ENCODE measurements around the gene CDKAL1.

The CDKAL1 gene

DNA sequence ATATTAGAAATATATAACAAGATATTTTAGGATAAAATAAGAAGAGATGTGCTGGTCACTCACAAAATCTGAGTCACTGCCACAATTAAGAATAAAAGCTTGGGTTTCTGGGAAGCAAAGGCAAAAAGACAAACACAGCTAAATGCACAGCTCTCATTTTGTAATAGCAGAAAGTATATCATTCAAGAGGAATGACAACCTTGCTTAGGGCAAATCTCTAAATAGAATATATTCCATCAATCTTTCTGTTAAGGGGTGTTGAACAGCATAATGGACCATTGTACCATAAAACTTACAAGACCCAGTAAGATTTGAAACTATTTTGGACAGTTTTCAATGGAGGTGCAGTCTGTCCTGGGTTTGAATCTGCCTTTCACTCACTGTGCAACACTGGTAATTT, 594.3 kb downstream of the CDKAL1 start:
- Histone ChIP-seq H4K20me1 (ENCODE audit: insufficient read depth, low read length) (no peaks in the 10 kb centered on the region), H3K4me3 (ENCODE audit: low read length) (no peak overlapping the region), H3K4me2 (ENCODE audit: low read depth, low read length) (no peak overlapping the region), H3K9me2 (replicated peaks; ENCODE audit: insufficient read depth, low read length) (no peaks in the 10 kb centered on the region), H3K27ac (ENCODE audit: low read length) (no peak overlapping the region), H3K9me3 (replicated peaks; ENCODE audit: insufficient read depth, low read length) (no peaks in the 10 kb centered on the region), H3K27me3 (replicated peaks; ENCODE audit: insufficient read depth, low read length) (no peaks in the 10 kb centered on the region), H2AFZ (ENCODE audit: low read length) (no peak overlapping the region), H3K36me3 (replicated peaks; ENCODE audit: insufficient read depth, low read length) (no peaks in the 10 kb centered on the region), H3F3A (ENCODE audit: insufficient read depth, low read length) (no peaks in the 10 kb centered on the region), H3K79me2 (ENCODE audit: low read length) (no peaks in the 10 kb centered on the region), H3K9ac (ENCODE audit: low read length) (no peak overlapping the region), H3K4me1 (ENCODE audit: low read length) (no peaks in the 10 kb centered on the region)
- no peak for DNase-seq
- TF ChIP-seq, protein P1, sequence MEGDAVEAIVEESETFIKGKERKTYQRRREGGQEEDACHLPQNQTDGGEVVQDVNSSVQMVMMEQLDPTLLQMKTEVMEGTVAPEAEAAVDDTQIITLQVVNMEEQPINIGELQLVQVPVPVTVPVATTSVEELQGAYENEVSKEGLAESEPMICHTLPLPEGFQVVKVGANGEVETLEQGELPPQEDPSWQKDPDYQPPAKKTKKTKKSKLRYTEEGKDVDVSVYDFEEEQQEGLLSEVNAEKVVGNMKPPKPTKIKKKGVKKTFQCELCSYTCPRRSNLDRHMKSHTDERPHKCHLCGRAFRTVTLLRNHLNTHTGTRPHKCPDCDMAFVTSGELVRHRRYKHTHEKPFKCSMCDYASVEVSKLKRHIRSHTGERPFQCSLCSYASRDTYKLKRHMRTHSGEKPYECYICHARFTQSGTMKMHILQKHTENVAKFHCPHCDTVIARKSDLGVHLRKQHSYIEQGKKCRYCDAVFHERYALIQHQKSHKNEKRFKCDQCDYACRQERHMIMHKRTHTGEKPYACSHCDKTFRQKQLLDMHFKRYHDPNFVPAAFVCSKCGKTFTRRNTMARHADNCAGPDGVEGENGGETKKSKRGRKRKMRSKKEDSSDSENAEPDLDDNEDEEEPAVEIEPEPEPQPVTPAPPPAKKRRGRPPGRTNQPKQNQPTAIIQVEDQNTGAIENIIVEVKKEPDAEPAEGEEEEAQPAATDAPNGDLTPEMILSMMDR (IDR thresholded peaks at IDR 0.05; ENCODE audit: low read length): no peak
- no peak for TF ChIP-seq EZH2 (optimal IDR thresholded peaks at IDR 0.05; ENCODE audit: low read depth, low read length)
- no peak for TF ChIP-seq EZH2phosphoT487 (IDR thresholded peaks at IDR 0.05; ENCODE audit: low read length)

GRCh38 chr6:21131406-21131805, 597.1 kb downstream of the CDKAL1 start:
- Histone ChIP-seq H3K4me1 (ENCODE audit: low read length) (no peaks in the 10 kb centered on the region), H3K9ac (ENCODE audit: low read length) (no peak overlapping the region), H3K4me2 (ENCODE audit: low read depth, low read length) (no peak overlapping the region), H3K27me3 (replicated peaks; ENCODE audit: insufficient read depth, low read length) (no peaks in the 10 kb centered on the region), H3K79me2 (ENCODE audit: low read length) (no peaks in the 10 kb centered on the region), H2AFZ (ENCODE audit: low read length) (no peak overlapping the region), H3F3A (ENCODE audit: insufficient read depth, low read length) (no peaks in the 10 kb centered on the region), H3K27ac (ENCODE audit: low read length) (no peak overlapping the region; the same call in 1 of the 2 replicates), H4K20me1 (ENCODE audit: insufficient read depth, low read length) (no peaks in the 10 kb centered on the region), H3K4me3 (ENCODE audit: low read length) (no peak overlapping the region), H3K36me3 (replicated peaks; ENCODE audit: insufficient read depth, low read length) (no peaks in the 10 kb centered on the region), H3K9me2 (replicated peaks; ENCODE audit: insufficient read depth, low read length) (no peaks in the 10 kb centered on the region), H3K9me3 (replicated peaks; ENCODE audit: insufficient read depth, low read length) (no peaks in the 10 kb centered on the region)
- TF ChIP-seq, protein P1 (IDR thresholded peaks at IDR 0.05; ENCODE audit: low read length): no peak
- TF ChIP-seq EZH2 (optimal IDR thresholded peaks at IDR 0.05; ENCODE audit: low read depth, low read length): no peak
- no peak for TF ChIP-seq EZH2phosphoT487 (IDR thresholded peaks at IDR 0.05; ENCODE audit: low read length)
- DNase-seq: no peak

DNA sequence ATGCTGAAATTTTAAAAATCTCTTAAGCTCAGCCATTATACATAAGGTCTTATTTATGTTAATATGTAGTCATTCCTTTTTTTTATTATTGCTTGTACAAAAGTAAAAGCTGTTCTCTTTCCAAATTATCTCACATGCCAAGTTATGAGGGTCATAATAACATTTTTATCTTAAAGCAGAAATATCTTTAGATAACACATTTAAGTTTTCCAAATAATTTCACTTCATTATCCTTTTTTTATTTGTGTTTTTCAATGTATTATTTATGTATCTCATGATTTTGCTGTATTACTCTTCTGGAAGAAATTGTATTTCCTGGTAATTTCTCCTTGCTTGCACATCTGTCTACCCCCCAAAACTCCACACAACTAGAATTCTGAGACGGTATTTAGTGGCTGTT, 598.2 kb downstream of the CDKAL1 start:
- Histone ChIP-seq H3K36me3 (replicated peaks; ENCODE audit: insufficient read depth, low read length) (no peaks in the 10 kb centered on the region), H3K4me3 (ENCODE audit: low read length) (no peak overlapping the region), H3K4me1 (ENCODE audit: low read length) (no peaks in the 10 kb centered on the region), H3K9me2 (replicated peaks; ENCODE audit: insufficient read depth, low read length) (no peaks in the 10 kb centered on the region), H3K4me2 (ENCODE audit: low read depth, low read length) (no peak overlapping the region), H3F3A (ENCODE audit: insufficient read depth, low read length) (no peaks in the 10 kb centered on the region), H3K79me2 (ENCODE audit: low read length) (no peaks in the 10 kb centered on the region), H4K20me1 (ENCODE audit: insufficient read depth, low read length) (no peaks in the 10 kb centered on the region), H3K9ac (ENCODE audit: low read length) (no peak overlapping the region), H3K9me3 (replicated peaks; ENCODE audit: insufficient read depth, low read length) (no peaks in the 10 kb centered on the region), H2AFZ (ENCODE audit: low read length) (no peak overlapping the region), H3K27ac (ENCODE audit: low read length) (no peak overlapping the region), H3K27me3 (replicated peaks; ENCODE audit: insufficient read depth, low read length) (no peaks in the 10 kb centered on the region)
- no peak for DNase-seq
- TF ChIP-seq, protein P1 (IDR thresholded peaks at IDR 0.05; ENCODE audit: low read length): no peak
- no peak for TF ChIP-seq EZH2phosphoT487 (IDR thresholded peaks at IDR 0.05; ENCODE audit: low read length)
- TF ChIP-seq EZH2 (optimal IDR thresholded peaks at IDR 0.05; ENCODE audit: low read depth, low read length): no peak
